ENCODE results near the gene ST3GAL4.

The ST3GAL4 gene

GRCh38 chr11:126461096-126461440 is 105.6 kb downstream of the ST3GAL4 start:
- TF ChIP-seq, protein P1, sequence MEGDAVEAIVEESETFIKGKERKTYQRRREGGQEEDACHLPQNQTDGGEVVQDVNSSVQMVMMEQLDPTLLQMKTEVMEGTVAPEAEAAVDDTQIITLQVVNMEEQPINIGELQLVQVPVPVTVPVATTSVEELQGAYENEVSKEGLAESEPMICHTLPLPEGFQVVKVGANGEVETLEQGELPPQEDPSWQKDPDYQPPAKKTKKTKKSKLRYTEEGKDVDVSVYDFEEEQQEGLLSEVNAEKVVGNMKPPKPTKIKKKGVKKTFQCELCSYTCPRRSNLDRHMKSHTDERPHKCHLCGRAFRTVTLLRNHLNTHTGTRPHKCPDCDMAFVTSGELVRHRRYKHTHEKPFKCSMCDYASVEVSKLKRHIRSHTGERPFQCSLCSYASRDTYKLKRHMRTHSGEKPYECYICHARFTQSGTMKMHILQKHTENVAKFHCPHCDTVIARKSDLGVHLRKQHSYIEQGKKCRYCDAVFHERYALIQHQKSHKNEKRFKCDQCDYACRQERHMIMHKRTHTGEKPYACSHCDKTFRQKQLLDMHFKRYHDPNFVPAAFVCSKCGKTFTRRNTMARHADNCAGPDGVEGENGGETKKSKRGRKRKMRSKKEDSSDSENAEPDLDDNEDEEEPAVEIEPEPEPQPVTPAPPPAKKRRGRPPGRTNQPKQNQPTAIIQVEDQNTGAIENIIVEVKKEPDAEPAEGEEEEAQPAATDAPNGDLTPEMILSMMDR (IDR thresholded peaks at IDR 0.05; ENCODE audit: extremely low read depth, insufficient read depth, missing control alignments): no peak
- no peak for DNase-seq (ENCODE audit: low spot score)
- in situ Hi-C loops (cut with MboI; ENCODE audit: low pct_unique_long_range_greater_than_20kb, low sequenced_read_pairs, unreplicated experiment): no loop called here

- no peak for DNase-seq (ENCODE audit: low spot score)
- TF ChIP-seq, protein P1 (IDR thresholded peaks at IDR 0.05; ENCODE audit: extremely low read depth, insufficient read depth, missing control alignments): no peak
- in situ Hi-C loops (cut with MboI; ENCODE audit: low pct_unique_long_range_greater_than_20kb, low sequenced_read_pairs, unreplicated experiment): no loop called here
Measured at GRCh38 chr11:126461996-126462395, 106.5 kb downstream of the ST3GAL4 start.

GRCh38 chr11:126462422-126462821 is 106.9 kb downstream of the ST3GAL4 start:
- no peak for DNase-seq (ENCODE audit: low spot score)
- in situ Hi-C loops (cut with MboI; ENCODE audit: low pct_unique_long_range_greater_than_20kb, low sequenced_read_pairs, unreplicated experiment): no loop called here
- TF ChIP-seq, protein P1 (IDR thresholded peaks at IDR 0.05; ENCODE audit: extremely low read depth, insufficient read depth, missing control alignments): no peak

Measured in GM13977 (cell line).